Keratinocyte (primary cell): ENCODE measurements around the gene VMP1. TPM values are rescaled to one million over a fixed set of nuclear protein-coding genes. Genes with fewer than 3 reads are reported as not detected.

Experiments
- DNase-seq: peaks from one replicate; pipeline ENCODE4 v3.0.0-alpha.2; 2011; ENCODE audit warnings: low read depth, missing footprints, low spot score
- FAIRE-seq: peaks from 2 replicates; lab custom pipeline; 2011; peaks lifted over from hg19 to GRCh38; lab: Jason Lieb, UNC
- H2AFZ ChIP-seq: 2 replicates; pipeline ENCODE4 v1.6.0; 2012; ENCODE audit warnings: low read length, control low read depth, inconsistent platforms; ENCODE audit not compliant: control insufficient read depth
- H3K27ac ChIP-seq: 2 replicates; pipeline ENCODE4 v1.5.1; 2011; ENCODE audit warnings: low read length; ENCODE audit not compliant: control insufficient read depth, insufficient read depth
- H3K27me3 ChIP-seq: 3 replicates; pipeline ENCODE4 v1.6.0; 2011; ENCODE audit warnings: low read length; ENCODE audit not compliant: control insufficient read depth, insufficient read depth; ENCODE audit errors: extremely low read depth
- H3K36me3 ChIP-seq, 2 experiments: 2 replicates in 1 of 2; 3 replicates in 1 of 2; pipeline ENCODE4 v1.5.1; 2011; ENCODE audit warnings: low read length in 2 of 2, mild to moderate bottlenecking in 1 of 2; ENCODE audit not compliant: control insufficient read depth in 2 of 2, insufficient read depth in 2 of 2; ENCODE audit errors: extremely low read depth in 1 of 2
- H3K4me1 ChIP-seq: 3 replicates; pipeline ENCODE4 v1.5.1; 2011; ENCODE audit warnings: low read length; ENCODE audit not compliant: control insufficient read depth, insufficient read depth; ENCODE audit errors: extremely low read depth
- H3K4me2 ChIP-seq: 3 replicates; pipeline ENCODE4 v1.6.0; 2011; ENCODE audit warnings: low read depth, low read length; ENCODE audit not compliant: control insufficient read depth, insufficient read depth; ENCODE audit errors: extremely low read depth
- H3K4me3 ChIP-seq, 3 experiments: fragments of 200-600 bp in 1 of 3; sonication (generic) in 1 of 3; 2 replicates in 2 of 3; 3 replicates in 1 of 3; pipeline ENCODE4 v1.5.1; 2011 to 2016; ENCODE audit warnings: low read length in 3 of 3, mild to moderate bottlenecking in 3 of 3, control low read depth in 2 of 3, inconsistent platforms in 1 of 3, low read depth in 1 of 3, mixed read lengths in 1 of 3, mixed run types in 1 of 3, moderate library complexity in 1 of 3; ENCODE audit not compliant: control insufficient read depth in 2 of 3, insufficient read depth in 2 of 3; ENCODE audit errors: extremely low read depth in 1 of 3
- H3K79me2 ChIP-seq: 2 replicates; pipeline ENCODE4 v1.6.0; 2012; ENCODE audit warnings: low read length; ENCODE audit not compliant: control insufficient read depth, insufficient read depth
- H3K9ac ChIP-seq: 3 replicates; pipeline ENCODE4 v1.6.0; 2011; ENCODE audit warnings: low read length; ENCODE audit not compliant: control insufficient read depth, insufficient read depth; ENCODE audit errors: extremely low read depth
- H3K9me1 ChIP-seq: 3 replicates; pipeline ENCODE4 v1.6.0; 2011; ENCODE audit warnings: low read length; ENCODE audit not compliant: control insufficient read depth, insufficient read depth; ENCODE audit errors: extremely low read depth
- H3K9me3 ChIP-seq: 2 replicates; pipeline ENCODE4 v1.5.1; 2012; ENCODE audit warnings: low read depth, low read length; ENCODE audit not compliant: control insufficient read depth
- H4K20me1 ChIP-seq: 3 replicates; pipeline ENCODE4 v1.6.0; 2011; ENCODE audit warnings: low read length; ENCODE audit not compliant: control insufficient read depth, insufficient read depth; ENCODE audit errors: extremely low read depth
- EZH2 ChIP-seq: IDR thresholded peaks from one replicate; pipeline ENCODE4 v1.6.1; 2012; ENCODE audit warnings: inconsistent platforms, mild to moderate bottlenecking, low read length, moderate library complexity
- dilution Hi-C: fragments of 300-500 bp; cut with MboI; formaldehyde crosslinking; loops from one replicate; pipeline ENCODE4 v1.7.0; 2020; ENCODE audit warnings: low sequenced_read_pairs; ENCODE audit not compliant: extremely low pct_ligation_motif_present
- polyA plus RNA-seq, 5 experiments: library from polyadenylated mRNA; depleted of rRNA in 3 of 5; stranded (reverse) in 3 of 5; stranded (forward) in 1 of 5; unstranded in 1 of 5; fragments of >200 nt; gene quantifications; 1 replicate in 1 of 5; 2 replicates in 3 of 5; 3 replicates in 1 of 5; pipeline versions ENCODE4 v1.2.1 to v1.2.3, GENCODE V29; 2011 to 2012; ENCODE audit warnings: missing spikeins in 2 of 5, low read depth in 1 of 5, low replicate concordance in 1 of 5
- TF ChIP-seq, protein P1 (sequence below), 3 experiments: IDR thresholded peaks in 1 of 3; conservative IDR thresholded peaks in 1 of 3; optimal IDR thresholded peaks in 1 of 3; 2 replicates in 2 of 3; 3 replicates in 1 of 3; pipeline versions ENCODE3 to v1.5.1; 2011; ENCODE audit warnings: low read length in 3 of 3, mild to moderate bottlenecking in 3 of 3, moderate library complexity in 2 of 3, control low read depth in 1 of 3, inconsistent platforms in 1 of 3; ENCODE audit not compliant: insufficient read depth in 2 of 3; ENCODE audit errors: extremely low read depth in 1 of 3

VMP1 gene
- polyA plus RNA-seq, 1 donor (not counting 4 experiments of a cell fraction or from before 2014, with no cell fraction given): 303 TPM

DNA sequence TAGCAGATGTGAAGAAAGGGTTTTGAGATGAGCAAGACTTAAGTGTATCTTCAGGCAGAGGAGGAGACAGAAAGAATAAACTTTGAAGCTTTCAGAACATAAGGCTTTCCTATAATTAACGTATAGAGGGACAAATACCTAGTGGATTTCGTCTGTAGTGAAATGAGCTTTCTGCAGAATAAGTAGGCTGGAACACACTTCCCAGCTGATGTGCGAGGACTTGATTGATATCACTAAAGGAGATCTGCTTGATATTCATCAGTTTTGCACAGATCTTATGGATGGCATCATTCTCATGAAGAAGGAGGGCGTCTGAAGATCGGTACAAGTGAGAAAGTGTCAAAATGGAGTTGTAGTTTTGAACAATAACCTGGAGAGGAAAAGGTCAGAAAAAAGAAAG is 170.5 kb downstream of the VMP1 start:
- no peak for TF ChIP-seq EZH2
- TF ChIP-seq, protein P1, sequence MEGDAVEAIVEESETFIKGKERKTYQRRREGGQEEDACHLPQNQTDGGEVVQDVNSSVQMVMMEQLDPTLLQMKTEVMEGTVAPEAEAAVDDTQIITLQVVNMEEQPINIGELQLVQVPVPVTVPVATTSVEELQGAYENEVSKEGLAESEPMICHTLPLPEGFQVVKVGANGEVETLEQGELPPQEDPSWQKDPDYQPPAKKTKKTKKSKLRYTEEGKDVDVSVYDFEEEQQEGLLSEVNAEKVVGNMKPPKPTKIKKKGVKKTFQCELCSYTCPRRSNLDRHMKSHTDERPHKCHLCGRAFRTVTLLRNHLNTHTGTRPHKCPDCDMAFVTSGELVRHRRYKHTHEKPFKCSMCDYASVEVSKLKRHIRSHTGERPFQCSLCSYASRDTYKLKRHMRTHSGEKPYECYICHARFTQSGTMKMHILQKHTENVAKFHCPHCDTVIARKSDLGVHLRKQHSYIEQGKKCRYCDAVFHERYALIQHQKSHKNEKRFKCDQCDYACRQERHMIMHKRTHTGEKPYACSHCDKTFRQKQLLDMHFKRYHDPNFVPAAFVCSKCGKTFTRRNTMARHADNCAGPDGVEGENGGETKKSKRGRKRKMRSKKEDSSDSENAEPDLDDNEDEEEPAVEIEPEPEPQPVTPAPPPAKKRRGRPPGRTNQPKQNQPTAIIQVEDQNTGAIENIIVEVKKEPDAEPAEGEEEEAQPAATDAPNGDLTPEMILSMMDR (optimal IDR thresholded peaks at IDR 0.05 in 1 of 3, IDR thresholded peaks at IDR 0.05 in 1 of 3, conservative IDR thresholded peaks at IDR 0.05 in 1 of 3; ENCODE audit: extremely low read depth in 1 of 3, insufficient read depth in 2 of 3, low read length in 3 of 3): no peak
- FAIRE-seq: no peak
- no peak overlapping the region for H3K9ac ChIP-seq
- H2AFZ ChIP-seq: no peak overlapping the region
- H3K79me2 ChIP-seq: no peaks in the 10 kb centered on the region
- peaks cover 0 to 2% of the 10 kb centered on the region in 2 experiments for H3K36me3 ChIP-seq
- H3K9me1 ChIP-seq: no peaks in the 10 kb centered on the region
- DNase-seq: no peak
- no peaks in the 10 kb centered on the region for H3K4me1 ChIP-seq
- H3K27me3 ChIP-seq: no peaks in the 10 kb centered on the region
- dilution Hi-C loops: no loop called here
- no peak overlapping the region for H3K4me3 ChIP-seq
- no peak overlapping the region for H3K27ac ChIP-seq
- no peaks in the 10 kb centered on the region for H3K9me3 ChIP-seq
- H3K4me2 ChIP-seq: no peak overlapping the region
- H4K20me1 ChIP-seq: no peaks in the 10 kb centered on the region

DNA sequence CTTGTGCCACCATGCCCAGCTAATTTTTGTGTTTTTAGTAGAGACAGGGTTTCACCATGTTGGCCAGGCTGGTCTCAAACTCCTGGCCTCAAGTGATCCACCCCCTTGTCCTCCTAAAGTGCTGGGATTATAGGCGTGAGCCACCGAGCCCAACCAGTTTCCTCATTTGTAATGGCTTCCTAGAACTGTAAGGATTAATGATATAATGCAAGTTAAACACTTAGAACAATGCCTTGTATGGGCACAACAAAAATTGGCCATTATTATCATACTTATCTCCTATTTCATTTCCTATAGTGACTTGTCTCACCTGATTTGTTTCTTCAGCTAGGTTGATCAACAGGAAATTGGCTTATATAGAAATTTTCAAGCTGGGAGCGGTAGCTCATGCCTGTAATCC is 171.2 kb downstream of the VMP1 start:
- Histone ChIP-seq H4K20me1 (no peaks in the 10 kb centered on the region), H3K4me2 (no peak overlapping the region), H3K4me1 (no peaks in the 10 kb centered on the region), H3K36me3 (peaks cover 0 to 2% of the 10 kb centered on the region in 2 experiments), H2AFZ (no peak overlapping the region), H3K9ac (no peak overlapping the region), H3K9me1 (no peaks in the 10 kb centered on the region), H3K9me3 (no peaks in the 10 kb centered on the region), H3K27me3 (no peaks in the 10 kb centered on the region), H3K27ac (no peak overlapping the region), H3K4me3 (no peak overlapping the region), H3K79me2 (no peaks in the 10 kb centered on the region)
- TF ChIP-seq, protein P1 (optimal IDR thresholded peaks at IDR 0.05 in 1 of 3, IDR thresholded peaks at IDR 0.05 in 1 of 3, conservative IDR thresholded peaks at IDR 0.05 in 1 of 3; ENCODE audit: extremely low read depth in 1 of 3, insufficient read depth in 2 of 3, low read length in 3 of 3): no peak
- TF ChIP-seq EZH2: no peak
- DNase-seq: no peak
- FAIRE-seq: no peak
- dilution Hi-C loops: no loop called here
